Measurements from ENCODE around the gene SLC12A4. TPM values are rescaled to one million over a fixed set of nuclear protein-coding genes. Genes with fewer than 3 reads are reported as not detected.

The SLC12A4 gene
- total and polyA plus RNA-seq, 2 of the 13 experiments (the other 11 are each of a cell fraction or from before 2014, with no cell fraction given) = 65.1 to 84.3 TPM

DNA sequence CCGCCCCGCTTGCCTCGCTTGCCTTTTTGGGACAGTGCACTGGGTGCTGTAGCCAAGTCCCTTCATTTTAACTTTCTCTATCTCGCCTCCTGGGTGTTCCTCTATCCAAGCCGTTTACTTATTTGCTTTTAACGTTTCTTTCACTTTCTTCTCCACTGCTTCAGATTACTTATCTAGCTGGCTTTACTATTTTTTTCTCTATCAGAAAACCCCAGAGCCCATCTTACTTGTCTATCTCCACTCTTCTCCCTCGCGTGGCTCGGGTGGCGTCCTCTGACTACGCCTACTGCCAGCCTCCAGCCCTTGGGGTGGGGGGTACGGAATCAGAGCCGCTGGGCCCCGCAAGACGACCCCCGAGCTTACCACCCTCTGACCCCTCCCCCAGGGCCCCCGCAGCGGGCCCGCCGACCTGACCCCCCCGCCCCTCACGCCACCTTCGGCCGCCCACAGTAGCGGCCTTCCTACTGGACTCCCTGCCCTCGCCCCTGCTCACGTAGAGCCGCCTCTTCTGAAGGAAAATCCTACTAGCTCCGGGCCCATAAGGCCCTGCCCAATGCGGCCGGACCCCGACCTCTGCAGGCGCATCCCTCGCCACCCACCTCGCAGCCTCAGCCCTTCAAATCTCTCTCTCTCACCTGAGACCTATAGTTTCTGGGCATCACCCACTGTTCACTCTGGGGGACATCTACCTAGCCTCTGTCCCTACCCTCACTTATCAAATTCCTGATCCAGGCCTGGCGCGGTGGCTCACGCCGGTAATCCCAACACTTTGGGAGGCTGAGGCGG, 1.0 kb upstream of the SLC12A4 start (continued):
- TF ChIP-seq HNF4A (CRISPR knock-in tag; IDR thresholded peaks at IDR 0.05) (peak; percentile 32; the same call in 1 of the 2 replicates), ZNF225 (CRISPR knock-in tag; IDR thresholded peaks at IDR 0.05) (no peak), MED13 (CRISPR knock-in tag; IDR thresholded peaks at IDR 0.05) (no peak), ETV5 (CRISPR knock-in tag; IDR thresholded peaks at IDR 0.05; ENCODE audit: borderline replicate concordance) (peak; percentile 10; the same call in 1 of the 2 replicates), ARID4A (CRISPR knock-in tag; IDR thresholded peaks at IDR 0.05; ENCODE audit: borderline replicate concordance) (no peak), ATF5 (CRISPR knock-in tag; IDR thresholded peaks at IDR 0.05; ENCODE audit: low read depth) (no peak), HNRNPH1 (optimal IDR thresholded peaks at IDR 0.05; ENCODE audit: low read depth, low read length) (no peak), SRY (CRISPR knock-in tag; IDR thresholded peaks at IDR 0.05) (peak; percentile 10; the same call in 1 of the 2 replicates), SMARCE1 (IDR thresholded peaks at IDR 0.05; ENCODE audit: borderline replicate concordance) (no peak), ZNF512 (CRISPR knock-in tag; IDR thresholded peaks at IDR 0.05) (no peak), LCORL (IDR thresholded peaks at IDR 0.05) (no peak), LCORL (CRISPR knock-in tag; IDR thresholded peaks at IDR 0.05) (peak; percentile 69; the same call in 1 of the 2 replicates), ZNF614 (CRISPR knock-in tag; IDR thresholded peaks at IDR 0.05; ENCODE audit: borderline replicate concordance) (no peak), PRPF4 (IDR thresholded peaks at IDR 0.05; ENCODE audit: low read depth, low read length, poor library complexity, severe bottlenecking) (no peak), NAIF1 (CRISPR knock-in tag; IDR thresholded peaks at IDR 0.05; ENCODE audit: borderline replicate concordance) (no peak)
- TF ChIP-seq, protein P1, sequence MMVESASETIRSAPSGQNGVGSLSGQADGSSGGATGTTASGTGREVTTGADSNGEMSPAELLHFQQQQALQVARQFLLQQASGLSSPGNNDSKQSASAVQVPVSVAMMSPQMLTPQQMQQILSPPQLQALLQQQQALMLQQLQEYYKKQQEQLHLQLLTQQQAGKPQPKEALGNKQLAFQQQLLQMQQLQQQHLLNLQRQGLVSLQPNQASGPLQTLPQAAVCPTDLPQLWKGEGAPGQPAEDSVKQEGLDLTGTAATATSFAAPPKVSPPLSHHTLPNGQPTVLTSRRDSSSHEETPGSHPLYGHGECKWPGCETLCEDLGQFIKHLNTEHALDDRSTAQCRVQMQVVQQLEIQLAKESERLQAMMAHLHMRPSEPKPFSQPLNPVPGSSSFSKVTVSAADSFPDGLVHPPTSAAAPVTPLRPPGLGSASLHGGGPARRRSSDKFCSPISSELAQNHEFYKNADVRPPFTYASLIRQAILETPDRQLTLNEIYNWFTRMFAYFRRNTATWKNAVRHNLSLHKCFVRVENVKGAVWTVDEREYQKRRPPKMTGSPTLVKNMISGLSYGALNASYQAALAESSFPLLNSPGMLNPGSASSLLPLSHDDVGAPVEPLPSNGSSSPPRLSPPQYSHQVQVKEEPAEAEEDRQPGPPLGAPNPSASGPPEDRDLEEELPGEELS (CRISPR knock-in tag; IDR thresholded peaks at IDR 0.05) = no peak
- TF ChIP-seq, protein P2, sequence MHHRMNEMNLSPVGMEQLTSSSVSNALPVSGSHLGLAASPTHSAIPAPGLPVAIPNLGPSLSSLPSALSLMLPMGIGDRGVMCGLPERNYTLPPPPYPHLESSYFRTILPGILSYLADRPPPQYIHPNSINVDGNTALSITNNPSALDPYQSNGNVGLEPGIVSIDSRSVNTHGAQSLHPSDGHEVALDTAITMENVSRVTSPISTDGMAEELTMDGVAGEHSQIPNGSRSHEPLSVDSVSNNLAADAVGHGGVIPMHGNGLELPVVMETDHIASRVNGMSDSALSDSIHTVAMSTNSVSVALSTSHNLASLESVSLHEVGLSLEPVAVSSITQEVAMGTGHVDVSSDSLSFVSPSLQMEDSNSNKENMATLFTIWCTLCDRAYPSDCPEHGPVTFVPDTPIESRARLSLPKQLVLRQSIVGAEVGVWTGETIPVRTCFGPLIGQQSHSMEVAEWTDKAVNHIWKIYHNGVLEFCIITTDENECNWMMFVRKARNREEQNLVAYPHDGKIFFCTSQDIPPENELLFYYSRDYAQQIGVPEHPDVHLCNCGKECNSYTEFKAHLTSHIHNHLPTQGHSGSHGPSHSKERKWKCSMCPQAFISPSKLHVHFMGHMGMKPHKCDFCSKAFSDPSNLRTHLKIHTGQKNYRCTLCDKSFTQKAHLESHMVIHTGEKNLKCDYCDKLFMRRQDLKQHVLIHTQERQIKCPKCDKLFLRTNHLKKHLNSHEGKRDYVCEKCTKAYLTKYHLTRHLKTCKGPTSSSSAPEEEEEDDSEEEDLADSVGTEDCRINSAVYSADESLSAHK (CRISPR knock-in tag; IDR thresholded peaks at IDR 0.05; ENCODE audit: borderline replicate concordance) = no peak
